NCI-H2196 (cell line): ENCODE data around the gene ORAI2.
"Not testable (repeated sequence)": the region's sequence is repeated elsewhere in the genome, so short reads cannot be mapped to it uniquely, and the experiment has no call there.

Source experiments
- DNase-seq: peaks from one replicate; lab custom pipeline; 2025; ENCODE audit not compliant: unreplicated experiment; lab: John Stamatoyannopoulos, UW

The ORAI2 gene

DNA sequence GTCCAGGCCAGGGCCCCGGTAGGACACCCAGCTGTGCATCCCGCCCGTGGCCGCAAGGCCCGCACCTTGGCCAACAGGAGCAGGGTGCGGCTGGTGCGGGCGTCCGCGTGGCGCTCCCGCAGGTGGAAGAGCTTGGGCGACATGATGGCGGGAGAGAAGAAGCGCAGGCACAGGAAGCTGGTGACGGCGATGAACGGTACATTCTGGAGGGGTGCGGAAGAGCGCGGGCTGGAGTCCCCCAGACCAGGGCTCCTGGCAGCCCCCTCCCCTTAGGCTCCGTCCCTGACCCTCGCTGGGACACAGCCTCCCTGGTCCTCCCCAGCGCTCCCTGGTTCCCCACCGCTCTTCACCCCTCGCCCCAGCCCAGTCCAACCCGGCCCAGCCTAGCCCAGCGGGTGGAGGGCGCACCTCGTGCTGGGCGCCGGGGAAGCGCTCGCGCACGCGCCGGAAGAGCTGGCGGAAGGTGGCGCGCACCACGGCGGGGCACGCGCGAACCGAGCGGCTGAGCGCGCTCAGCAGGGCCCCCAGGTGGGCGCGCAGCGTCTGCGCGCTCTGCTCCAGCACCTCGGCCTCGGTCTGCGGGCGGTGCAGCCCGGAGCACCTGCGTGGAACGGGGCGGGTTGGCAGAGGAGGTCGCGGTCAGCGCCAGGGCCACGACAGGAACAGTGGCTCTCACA lies 61.2 kb downstream of the ORAI2 start:
- DNase-seq = not testable (repeated sequence)

- DNase-seq = not testable (repeated sequence)
Measured at GRCh38 chr7:102496861-102497260, 63.5 kb downstream of the ORAI2 start.

GRCh38 chr7:102497308-102497707 lies 63.9 kb downstream of the ORAI2 start:
- not testable (repeated sequence) for DNase-seq

- not testable (repeated sequence) for DNase-seq
Measured at GRCh38 chr7:102498321-102498720, 64.9 kb downstream of the ORAI2 start.

- DNase-seq = not testable (repeated sequence)
Measured at GRCh38 chr7:102503141-102503540, 69.8 kb downstream of the ORAI2 start.

DNA sequence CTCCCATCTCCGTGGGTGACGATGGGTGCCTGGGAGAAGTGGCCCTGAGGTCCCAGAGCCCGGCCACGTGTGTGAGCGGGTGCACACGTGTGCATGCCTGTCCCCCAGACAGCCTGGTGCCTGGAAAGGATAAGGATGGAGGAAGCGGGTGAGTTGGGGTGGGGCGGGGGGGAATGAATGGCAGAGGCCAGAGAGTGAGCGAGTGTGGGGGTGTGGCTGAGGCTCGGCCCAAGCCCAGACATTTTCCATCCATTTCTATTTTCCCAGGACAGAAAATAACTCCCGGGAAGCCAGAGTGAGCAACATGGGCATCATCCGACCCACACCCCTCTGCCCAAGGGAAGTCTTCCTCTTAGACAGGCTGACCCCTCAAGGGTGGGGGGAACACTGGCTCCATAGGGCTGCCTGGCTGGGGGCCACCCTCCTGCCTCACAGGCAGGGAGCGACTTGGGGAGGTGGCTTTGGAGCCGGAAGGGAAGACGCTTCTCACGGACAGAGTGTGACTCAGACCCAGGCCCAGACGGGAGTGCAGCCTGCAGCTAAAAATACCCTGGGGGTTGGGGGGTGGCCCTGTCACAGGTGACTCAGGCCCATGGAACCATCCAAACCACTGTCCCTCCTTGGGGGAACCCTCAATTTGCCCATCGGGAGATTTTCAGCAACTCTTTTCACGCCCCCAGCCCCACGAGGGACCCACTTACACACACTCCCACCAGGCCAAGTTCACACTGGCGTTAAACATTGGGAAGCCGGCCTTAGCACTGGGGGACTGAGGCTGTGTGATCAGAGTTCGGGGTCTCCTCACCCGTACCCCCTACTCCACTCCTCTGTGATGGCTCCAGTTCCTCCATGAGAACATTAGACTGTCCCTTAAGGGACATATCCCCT lies 72.2 kb downstream of the ORAI2 start:
- not testable (repeated sequence) for DNase-seq
